ENCODE results near the gene ARSB. TPM values are rescaled to one million over a fixed set of nuclear protein-coding genes. Genes with fewer than 3 reads are reported as not detected.

The ARSB gene
- total and polyA plus RNA-seq, 10 of the 15 experiments (the other 5 are each of a cell fraction or from before 2014, with no cell fraction given), result 1.2 to 8.2 (median 6.1) TPM

DNA sequence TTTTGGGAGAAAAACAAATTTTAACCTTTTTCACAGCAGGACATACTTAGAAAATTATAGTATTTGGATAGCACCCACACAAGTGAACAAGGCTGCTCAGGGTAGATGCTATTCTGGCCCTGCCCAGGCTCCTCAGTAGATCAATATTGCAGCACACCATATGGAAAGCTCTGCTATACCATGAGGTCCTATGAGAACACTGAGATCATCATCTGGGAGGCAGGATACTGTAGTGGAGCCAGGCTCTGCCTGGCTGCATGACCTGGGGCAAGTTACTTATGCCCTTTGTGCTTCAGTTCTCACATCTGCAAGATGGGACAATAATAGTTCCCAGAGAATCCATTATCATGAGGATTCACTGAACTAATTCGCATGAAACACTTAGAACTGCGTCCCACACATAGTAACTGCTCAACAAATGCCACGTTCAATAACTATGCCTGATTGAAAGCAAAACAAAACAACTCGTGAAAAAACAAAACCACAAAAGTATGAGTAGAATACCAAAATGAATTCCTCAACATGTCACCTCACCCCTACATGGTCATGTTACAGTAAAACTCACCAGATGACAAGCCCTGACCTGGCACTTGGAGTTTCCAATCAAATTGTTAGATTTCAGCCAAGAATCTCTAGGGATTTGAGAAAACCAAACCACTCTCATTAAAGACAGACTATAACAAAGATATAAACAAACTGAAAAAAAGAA is 31.9 kb downstream of the ARSB start (continued):
- TF ChIP-seq, protein P1, sequence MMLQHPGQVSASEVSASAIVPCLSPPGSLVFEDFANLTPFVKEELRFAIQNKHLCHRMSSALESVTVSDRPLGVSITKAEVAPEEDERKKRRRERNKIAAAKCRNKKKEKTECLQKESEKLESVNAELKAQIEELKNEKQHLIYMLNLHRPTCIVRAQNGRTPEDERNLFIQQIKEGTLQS (IDR thresholded peaks at IDR 0.05; ENCODE audit: borderline replicate concordance, extremely low read depth, low read depth, low read length), result no peak
- TF ChIP-seq FOXK2 (IDR thresholded peaks at IDR 0.05), result no peak
- no peak for TF ChIP-seq MEF2A (IDR thresholded peaks at IDR 0.05; ENCODE audit: insufficient read depth, low read depth, low read length)
- TF ChIP-seq SMC3 (IDR thresholded peaks at IDR 0.05; ENCODE audit: borderline replicate concordance, low read length), result no peak
- TF ChIP-seq TARDBP (IDR thresholded peaks at IDR 0.05; ENCODE audit: borderline replicate concordance), result no peak
- TF ChIP-seq RB1 (IDR thresholded peaks at IDR 0.05; ENCODE audit: borderline replicate concordance), result no peak
- no peak for TF ChIP-seq NRF1 (conservative IDR thresholded peaks at IDR 0.05; ENCODE audit: low read depth, low read length)
- TF ChIP-seq NR2C1 (IDR thresholded peaks at IDR 0.05), result no peak
- TF ChIP-seq, protein P2, sequence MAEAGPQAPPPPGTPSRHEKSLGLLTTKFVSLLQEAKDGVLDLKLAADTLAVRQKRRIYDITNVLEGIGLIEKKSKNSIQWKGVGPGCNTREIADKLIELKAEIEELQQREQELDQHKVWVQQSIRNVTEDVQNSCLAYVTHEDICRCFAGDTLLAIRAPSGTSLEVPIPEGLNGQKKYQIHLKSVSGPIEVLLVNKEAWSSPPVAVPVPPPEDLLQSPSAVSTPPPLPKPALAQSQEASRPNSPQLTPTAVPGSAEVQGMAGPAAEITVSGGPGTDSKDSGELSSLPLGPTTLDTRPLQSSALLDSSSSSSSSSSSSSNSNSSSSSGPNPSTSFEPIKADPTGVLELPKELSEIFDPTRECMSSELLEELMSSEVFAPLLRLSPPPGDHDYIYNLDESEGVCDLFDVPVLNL (IDR thresholded peaks at IDR 0.05; ENCODE audit: low read depth, low read length), result no peak
- TF ChIP-seq TBL1XR1 (IDR thresholded peaks at IDR 0.05; ENCODE audit: low read depth, low read length), result no peak
- peak; percentile 60 for TF ChIP-seq NFIC (IDR thresholded peaks at IDR 0.05; ENCODE audit: low read depth, low read length)
- TF ChIP-seq, protein P3, sequence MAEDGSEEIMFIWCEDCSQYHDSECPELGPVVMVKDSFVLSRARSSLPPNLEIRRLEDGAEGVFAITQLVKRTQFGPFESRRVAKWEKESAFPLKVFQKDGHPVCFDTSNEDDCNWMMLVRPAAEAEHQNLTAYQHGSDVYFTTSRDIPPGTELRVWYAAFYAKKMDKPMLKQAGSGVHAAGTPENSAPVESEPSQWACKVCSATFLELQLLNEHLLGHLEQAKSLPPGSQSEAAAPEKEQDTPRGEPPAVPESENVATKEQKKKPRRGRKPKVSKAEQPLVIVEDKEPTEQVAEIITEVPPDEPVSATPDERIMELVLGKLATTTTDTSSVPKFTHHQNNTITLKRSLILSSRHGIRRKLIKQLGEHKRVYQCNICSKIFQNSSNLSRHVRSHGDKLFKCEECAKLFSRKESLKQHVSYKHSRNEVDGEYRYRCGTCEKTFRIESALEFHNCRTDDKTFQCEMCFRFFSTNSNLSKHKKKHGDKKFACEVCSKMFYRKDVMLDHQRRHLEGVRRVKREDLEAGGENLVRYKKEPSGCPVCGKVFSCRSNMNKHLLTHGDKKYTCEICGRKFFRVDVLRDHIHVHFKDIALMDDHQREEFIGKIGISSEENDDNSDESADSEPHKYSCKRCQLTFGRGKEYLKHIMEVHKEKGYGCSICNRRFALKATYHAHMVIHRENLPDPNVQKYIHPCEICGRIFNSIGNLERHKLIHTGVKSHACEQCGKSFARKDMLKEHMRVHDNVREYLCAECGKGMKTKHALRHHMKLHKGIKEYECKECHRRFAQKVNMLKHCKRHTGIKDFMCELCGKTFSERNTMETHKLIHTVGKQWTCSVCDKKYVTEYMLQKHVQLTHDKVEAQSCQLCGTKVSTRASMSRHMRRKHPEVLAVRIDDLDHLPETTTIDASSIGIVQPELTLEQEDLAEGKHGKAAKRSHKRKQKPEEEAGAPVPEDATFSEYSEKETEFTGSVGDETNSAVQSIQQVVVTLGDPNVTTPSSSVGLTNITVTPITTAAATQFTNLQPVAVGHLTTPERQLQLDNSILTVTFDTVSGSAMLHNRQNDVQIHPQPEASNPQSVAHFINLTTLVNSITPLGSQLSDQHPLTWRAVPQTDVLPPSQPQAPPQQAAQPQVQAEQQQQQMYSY (CRISPR knock-in tag; IDR thresholded peaks at IDR 0.05), result no peak
- TF ChIP-seq ZNF274 (IDR thresholded peaks at IDR 0.05; ENCODE audit: insufficient read depth, insufficient read length), result no peak
- no peak for TF ChIP-seq NR2F1 (conservative IDR thresholded peaks at IDR 0.05)
- no peak for TF ChIP-seq HDAC2 (IDR thresholded peaks at IDR 0.05)
- TF ChIP-seq, protein P4, sequence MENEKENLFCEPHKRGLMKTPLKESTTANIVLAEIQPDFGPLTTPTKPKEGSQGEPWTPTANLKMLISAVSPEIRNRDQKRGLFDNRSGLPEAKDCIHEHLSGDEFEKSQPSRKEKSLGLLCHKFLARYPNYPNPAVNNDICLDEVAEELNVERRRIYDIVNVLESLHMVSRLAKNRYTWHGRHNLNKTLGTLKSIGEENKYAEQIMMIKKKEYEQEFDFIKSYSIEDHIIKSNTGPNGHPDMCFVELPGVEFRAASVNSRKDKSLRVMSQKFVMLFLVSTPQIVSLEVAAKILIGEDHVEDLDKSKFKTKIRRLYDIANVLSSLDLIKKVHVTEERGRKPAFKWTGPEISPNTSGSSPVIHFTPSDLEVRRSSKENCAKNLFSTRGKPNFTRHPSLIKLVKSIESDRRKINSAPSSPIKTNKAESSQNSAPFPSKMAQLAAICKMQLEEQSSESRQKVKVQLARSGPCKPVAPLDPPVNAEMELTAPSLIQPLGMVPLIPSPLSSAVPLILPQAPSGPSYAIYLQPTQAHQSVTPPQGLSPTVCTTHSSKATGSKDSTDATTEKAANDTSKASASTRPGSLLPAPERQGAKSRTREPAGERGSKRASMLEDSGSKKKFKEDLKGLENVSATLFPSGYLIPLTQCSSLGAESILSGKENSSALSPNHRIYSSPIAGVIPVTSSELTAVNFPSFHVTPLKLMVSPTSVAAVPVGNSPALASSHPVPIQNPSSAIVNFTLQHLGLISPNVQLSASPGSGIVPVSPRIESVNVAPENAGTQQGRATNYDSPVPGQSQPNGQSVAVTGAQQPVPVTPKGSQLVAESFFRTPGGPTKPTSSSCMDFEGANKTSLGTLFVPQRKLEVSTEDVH (IDR thresholded peaks at IDR 0.05; ENCODE audit: low read depth, partially characterized antibody), result no peak
- TF ChIP-seq IKZF1 (conservative IDR thresholded peaks at IDR 0.05), result peak; percentile 27; the same call in 1 of the 2 replicates
- no peak for TF ChIP-seq BRCA1 (IDR thresholded peaks at IDR 0.05; ENCODE audit: low read depth, low read length)
- TF ChIP-seq SIX5 (IDR thresholded peaks at IDR 0.05; ENCODE audit: low read depth, low read length, severe bottlenecking), result no peak
- no peak for TF ChIP-seq MYB (IDR thresholded peaks at IDR 0.05; ENCODE audit: borderline replicate concordance, low read depth, low read length)
- TF ChIP-seq SP1 (IDR thresholded peaks at IDR 0.05; ENCODE audit: low read depth, low read length), result no peak
- no peak for TF ChIP-seq ESRRA (IDR thresholded peaks at IDR 0.05; ENCODE audit: low read length)
- TF ChIP-seq ZNF384 (IDR thresholded peaks at IDR 0.05; ENCODE audit: borderline replicate concordance, low read depth, low read length), result no peak
- no peak for TF ChIP-seq LARP7 (IDR thresholded peaks at IDR 0.05)
- no peak for TF ChIP-seq NFYA (IDR thresholded peaks at IDR 0.05; ENCODE audit: borderline replicate concordance, low read depth, low read length)
- no peak for TF ChIP-seq NBN (IDR thresholded peaks at IDR 0.05)

Measured in GM12878 (cell line).